ENCODE data around the gene ATP11B.

Gene ATP11B

GRCh38 chr3:182959474-182960350, 166.4 kb downstream of the ATP11B start:
- no peak for DNase-seq

DNA sequence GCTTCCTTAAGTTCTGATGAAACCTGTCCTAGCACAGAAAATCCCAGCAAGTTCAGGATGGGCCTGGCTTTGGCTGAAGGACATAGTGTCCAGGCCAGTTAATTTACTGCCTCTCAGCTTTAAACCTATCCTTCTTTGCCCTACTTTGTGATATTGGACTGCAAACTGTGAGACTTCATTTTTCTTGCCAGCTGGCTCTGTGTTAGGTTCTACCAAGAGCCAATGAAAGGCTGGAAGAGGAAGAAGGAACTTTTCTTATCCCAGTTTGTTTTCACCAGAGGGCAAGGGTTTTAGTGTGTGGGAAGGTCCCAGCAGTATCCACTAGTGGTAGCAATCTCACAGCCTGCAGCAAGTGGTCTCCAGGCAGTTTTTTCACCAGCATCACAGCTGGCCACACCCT, 168.9 kb downstream of the ATP11B start:
- DNase-seq: no peak

- DNase-seq: no peak
These were observed 170.9 kb downstream of the ATP11B start for GRCh38 chr3:182964179-182964578.

- no peak for DNase-seq
These were observed 172.6 kb downstream of the ATP11B start for GRCh38 chr3:182965861-182966366.

- no peak for DNase-seq
These were observed 174.2 kb downstream of the ATP11B start for GRCh38 chr3:182967218-182968204.

DNA sequence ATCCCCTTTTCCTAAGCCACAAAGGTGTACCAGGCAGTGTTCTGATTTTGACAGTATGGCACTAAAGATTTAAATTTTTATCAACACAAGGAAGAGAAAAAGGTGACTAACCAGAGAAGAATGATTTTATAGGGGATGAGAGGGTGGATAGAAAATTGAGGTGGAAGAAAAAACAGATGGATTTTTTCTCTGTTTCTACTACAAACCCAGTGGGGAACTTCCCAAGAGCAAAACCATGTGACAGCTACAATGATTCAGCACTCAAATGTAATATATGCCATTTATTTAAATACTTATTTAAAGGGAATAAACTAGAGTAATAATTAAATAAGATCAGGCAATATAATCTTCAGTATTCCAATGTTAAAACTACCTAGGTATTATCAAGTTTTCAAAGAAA, 176.0 kb downstream of the ATP11B start:
- no peak for DNase-seq

DNA sequence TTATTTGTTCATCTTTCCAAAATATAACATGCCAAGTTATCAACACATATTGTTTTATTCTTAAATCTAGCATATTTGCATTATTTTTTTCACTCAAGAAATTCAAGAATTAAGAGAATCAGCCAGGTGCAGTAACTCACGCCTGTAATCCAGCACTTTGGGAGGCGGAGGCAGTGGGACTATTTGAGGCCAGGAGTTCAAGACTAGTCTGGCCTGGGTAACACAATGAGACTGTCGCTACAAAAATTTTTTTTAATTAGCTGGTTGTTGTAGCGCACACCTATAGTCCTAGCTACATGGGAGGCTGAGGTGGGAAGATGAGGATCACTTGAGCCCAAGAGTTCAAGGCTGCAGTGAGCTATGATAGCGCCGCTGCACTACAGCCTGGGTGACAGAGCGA, 176.5 kb downstream of the ATP11B start:
- no peak for DNase-seq

DNA sequence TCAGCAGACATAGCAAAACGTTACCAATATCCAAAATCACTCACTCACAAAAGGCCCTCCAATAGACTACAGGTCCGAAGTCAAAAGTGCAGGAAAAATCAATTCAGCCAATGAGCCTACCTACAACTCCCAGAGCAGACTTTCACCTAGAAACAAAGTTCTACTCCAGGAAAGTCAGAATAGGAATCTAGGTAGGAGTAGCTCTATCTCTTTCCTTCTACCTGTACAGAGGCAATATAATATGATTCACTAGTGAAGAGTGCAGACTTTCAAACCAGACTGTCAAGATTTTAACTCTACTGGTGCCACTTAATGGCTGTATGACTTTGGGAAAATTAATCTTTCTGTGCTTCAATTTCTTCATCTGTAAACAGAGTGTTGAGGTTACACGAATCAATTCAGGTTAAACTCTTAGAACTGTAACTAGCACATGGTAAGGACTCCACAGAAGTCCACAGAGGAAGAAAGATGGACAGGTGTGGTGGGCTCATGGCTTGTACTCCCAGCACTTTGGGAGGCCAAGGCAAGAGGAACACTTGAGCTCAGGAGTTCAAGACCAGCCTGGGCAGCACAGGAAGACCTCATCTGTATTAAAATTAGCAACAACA, 177.6 kb downstream of the ATP11B start:
- no peak for DNase-seq

Measured in NCI-H446 (cell line).